SU-DHL-6 (cell line): Measurements from ENCODE around the gene WWOX.

Experiments
- EZH2phosphoT487 ChIP-seq: fragments of 200-600 bp; sonication (generic), shearing (Covaris generic); conservative IDR thresholded peaks from 2 replicates; pipeline ENCODE4 v1.6.1; 2018; ENCODE audit warnings: mild to moderate bottlenecking, antibody characterized with exemption, low read length, moderate library complexity, mixed read lengths
- TF ChIP-seq, protein P1 (sequence below): fragments of 200-600 bp; sonication (generic); IDR thresholded peaks from one replicate; pipeline ENCODE4 v1.5.1; 2017; ENCODE audit warnings: antibody characterized with exemption, mild to moderate bottlenecking, low read length, moderate library complexity; ENCODE audit not compliant: insufficient read depth, poor library complexity, severe bottlenecking

DNA sequence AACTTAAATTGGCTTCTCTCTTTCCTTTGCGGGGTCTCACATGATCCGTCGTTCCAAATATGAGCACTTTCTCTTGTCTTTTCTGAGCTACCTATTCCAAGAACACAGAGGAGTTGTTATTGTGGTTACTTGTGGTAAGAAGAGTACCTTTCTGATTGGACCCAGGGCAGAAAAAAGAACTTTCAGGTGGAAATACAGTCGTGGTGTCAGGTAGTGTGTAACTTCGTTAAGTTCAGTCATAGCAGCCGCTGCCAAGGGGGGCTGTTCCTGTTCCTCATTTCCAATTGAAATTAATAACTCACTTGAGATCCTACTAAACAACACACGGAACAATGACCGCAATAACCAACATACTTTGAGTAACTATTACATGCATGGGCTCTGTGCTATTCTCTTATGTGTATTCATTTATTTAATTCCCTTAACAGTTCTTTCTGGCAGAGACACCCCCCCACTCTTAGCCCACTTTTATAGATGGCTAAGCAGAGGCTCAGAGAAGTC is 819.4 kb downstream of the WWOX start:
- TF ChIP-seq, protein P1, sequence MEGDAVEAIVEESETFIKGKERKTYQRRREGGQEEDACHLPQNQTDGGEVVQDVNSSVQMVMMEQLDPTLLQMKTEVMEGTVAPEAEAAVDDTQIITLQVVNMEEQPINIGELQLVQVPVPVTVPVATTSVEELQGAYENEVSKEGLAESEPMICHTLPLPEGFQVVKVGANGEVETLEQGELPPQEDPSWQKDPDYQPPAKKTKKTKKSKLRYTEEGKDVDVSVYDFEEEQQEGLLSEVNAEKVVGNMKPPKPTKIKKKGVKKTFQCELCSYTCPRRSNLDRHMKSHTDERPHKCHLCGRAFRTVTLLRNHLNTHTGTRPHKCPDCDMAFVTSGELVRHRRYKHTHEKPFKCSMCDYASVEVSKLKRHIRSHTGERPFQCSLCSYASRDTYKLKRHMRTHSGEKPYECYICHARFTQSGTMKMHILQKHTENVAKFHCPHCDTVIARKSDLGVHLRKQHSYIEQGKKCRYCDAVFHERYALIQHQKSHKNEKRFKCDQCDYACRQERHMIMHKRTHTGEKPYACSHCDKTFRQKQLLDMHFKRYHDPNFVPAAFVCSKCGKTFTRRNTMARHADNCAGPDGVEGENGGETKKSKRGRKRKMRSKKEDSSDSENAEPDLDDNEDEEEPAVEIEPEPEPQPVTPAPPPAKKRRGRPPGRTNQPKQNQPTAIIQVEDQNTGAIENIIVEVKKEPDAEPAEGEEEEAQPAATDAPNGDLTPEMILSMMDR = no peak
- TF ChIP-seq EZH2phosphoT487 = no peak
